Measurements from ENCODE around the gene BHLHE23.

The BHLHE23 gene

DNA sequence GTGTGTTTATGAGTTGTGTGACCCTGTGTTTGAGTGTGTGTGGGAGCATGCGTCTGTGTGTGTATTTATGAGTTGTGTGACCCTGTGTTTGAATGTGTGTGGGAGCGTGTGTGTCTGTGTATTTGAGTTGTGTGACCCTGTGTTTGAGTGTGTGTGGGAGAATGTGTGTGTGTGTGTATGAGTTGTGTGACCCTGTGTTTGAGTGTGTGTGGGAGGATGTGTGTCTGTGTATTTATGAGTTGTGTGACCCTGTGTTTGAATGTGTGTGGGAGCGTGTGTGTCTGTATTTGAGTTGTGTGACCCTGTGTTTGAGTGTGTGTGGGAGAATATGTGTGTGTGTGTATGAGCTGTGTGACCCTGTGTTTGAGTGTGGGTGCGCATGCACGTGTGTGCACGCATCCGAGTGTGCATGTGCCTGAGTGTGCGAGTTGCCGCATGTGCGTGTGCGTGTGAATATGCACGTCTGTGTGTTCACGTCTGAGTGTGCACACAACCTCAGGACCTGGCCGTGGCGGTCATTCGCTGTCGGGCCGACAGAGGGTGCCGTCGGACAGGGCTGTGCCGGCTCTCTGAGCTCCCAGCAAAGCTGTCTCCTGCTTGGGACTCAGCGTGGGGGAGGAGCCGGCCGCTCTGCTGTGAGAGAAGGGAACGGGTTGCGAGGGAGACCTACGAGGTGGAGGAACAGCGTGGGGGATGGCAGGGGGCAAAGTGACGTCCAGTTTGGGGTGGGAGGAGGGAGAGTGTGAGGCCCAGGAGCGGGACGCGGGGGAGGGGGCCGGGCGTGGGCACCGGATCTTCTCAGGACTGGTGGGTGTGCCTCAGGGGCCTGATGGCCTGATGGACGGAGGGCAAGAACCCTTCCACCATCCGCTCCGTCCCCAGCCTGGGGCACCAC is 34.6 kb downstream of the BHLHE23 start:
- in situ Hi-C loops (cut with MboI; ENCODE audit: low pct_unique_long_range_greater_than_20kb, low sequenced_read_pairs, unreplicated experiment) = no loop called here
- TF ChIP-seq, protein P1, sequence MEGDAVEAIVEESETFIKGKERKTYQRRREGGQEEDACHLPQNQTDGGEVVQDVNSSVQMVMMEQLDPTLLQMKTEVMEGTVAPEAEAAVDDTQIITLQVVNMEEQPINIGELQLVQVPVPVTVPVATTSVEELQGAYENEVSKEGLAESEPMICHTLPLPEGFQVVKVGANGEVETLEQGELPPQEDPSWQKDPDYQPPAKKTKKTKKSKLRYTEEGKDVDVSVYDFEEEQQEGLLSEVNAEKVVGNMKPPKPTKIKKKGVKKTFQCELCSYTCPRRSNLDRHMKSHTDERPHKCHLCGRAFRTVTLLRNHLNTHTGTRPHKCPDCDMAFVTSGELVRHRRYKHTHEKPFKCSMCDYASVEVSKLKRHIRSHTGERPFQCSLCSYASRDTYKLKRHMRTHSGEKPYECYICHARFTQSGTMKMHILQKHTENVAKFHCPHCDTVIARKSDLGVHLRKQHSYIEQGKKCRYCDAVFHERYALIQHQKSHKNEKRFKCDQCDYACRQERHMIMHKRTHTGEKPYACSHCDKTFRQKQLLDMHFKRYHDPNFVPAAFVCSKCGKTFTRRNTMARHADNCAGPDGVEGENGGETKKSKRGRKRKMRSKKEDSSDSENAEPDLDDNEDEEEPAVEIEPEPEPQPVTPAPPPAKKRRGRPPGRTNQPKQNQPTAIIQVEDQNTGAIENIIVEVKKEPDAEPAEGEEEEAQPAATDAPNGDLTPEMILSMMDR (IDR thresholded peaks at IDR 0.05; ENCODE audit: extremely low read depth, insufficient read depth, missing control alignments) = peak; percentile 98
- DNase-seq (ENCODE audit: low spot score) = peak; percentile 96

DNA sequence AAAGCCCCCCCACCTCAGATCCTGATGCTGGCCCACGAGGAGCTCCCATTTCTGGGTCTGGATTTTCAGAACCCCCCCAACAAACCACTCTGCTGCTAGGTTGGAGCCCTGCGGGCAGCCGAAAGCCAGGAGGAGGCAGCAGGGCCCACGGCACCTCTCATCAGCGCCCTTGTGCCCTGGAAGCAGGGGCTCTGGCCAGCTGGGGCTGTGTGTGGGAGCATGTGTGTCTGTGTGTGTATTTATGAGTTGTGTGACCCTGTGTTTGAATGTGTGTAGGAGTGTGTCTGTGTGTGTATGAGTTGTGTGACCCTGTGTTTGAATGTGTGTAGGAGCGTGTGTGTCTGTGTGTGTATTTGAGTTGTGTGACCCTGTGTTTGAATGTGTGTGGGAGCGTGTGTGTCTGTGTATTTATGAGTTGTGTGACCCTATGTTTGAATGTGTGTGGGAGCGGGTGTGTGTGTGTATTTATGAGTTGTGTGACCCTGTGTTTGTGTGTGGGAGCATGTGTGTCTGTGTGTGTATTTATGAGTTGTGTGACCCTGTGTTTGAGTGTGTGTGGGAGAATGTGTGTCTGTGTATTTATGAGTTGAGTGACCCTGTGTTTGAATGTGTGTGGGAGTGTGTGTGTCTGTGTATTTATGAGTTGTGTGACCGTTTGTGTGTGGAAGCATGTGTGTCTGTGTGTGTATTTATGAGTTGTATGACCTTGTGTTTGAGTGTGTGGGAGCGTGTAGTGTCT is 35.4 kb downstream of the BHLHE23 start:
- no peak for DNase-seq (ENCODE audit: low spot score)
- in situ Hi-C loops (cut with MboI; ENCODE audit: low pct_unique_long_range_greater_than_20kb, low sequenced_read_pairs, unreplicated experiment) = no loop called here
- TF ChIP-seq, protein P1 (IDR thresholded peaks at IDR 0.05; ENCODE audit: extremely low read depth, insufficient read depth, missing control alignments) = no peak

DNA sequence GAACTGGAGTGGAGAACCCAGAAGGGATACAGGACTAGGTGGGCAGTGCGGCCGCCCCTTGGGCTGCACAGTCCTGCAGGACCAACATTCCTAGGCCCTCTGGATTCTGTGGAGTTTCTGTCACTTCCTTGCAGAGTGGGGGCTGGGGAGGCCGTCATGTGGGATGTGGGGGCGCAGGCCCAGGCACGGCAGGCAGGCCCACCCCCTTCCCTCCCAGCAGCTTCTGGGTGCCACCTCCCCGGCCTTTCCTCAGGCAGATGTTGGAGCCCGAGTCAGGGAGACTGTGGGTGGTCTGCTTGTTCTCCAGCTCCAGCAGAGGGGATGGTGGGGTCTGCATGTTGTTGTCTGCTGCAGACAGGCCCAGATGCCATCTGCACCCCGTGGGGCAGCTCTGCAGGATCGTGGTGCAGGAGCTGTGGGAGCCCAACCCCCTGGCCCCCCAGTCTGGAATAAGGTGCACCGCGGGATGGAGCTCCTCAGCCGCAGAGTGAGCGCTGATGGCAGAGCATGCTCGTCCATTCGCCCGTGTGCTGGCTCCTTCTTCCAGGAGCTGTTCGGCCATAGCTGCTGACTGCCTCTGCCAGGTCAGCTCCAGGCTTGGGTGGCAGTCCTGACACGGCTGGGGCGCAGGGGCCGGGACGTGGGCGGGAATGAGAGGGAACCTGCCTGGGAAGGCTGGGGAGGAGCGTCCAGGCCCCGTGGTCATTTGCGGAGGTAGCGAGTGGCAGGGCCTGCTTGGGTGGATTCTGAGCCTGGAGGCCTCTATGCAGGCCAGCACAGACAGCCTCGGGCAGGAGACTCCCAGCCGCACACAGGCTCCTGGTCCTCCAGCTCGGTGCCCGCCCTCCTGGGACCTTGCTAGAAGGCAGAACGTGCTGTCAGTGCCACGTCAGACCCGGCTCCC is 36.2 kb downstream of the BHLHE23 start:
- TF ChIP-seq, protein P1 (IDR thresholded peaks at IDR 0.05; ENCODE audit: extremely low read depth, insufficient read depth, missing control alignments) = no peak
- in situ Hi-C loops (cut with MboI; ENCODE audit: low pct_unique_long_range_greater_than_20kb, low sequenced_read_pairs, unreplicated experiment) = no loop called here
- no peak for DNase-seq (ENCODE audit: low spot score)

DNA sequence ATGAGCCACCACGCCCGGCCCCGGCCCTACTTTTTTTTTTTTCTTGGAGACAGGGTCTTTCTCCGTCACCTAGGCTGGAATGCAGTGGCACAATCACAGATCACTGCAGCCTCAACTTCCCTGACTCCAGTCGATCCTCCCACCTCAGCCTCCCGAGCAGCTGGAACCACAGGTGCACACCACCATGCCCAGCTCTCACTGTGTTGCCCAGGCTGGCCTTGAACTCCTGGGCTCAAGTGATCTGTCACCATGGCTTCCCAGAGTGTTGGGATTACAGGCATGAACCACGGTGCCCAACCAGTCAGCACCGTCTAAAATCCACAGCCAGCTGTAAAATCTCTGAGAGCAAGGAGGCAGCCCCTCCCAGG is 36.8 kb downstream of the BHLHE23 start:
- TF ChIP-seq, protein P1 (IDR thresholded peaks at IDR 0.05; ENCODE audit: extremely low read depth, insufficient read depth, missing control alignments) = no peak
- in situ Hi-C loops (cut with MboI; ENCODE audit: low pct_unique_long_range_greater_than_20kb, low sequenced_read_pairs, unreplicated experiment) = no loop called here
- no peak for DNase-seq (ENCODE audit: low spot score)

DNA sequence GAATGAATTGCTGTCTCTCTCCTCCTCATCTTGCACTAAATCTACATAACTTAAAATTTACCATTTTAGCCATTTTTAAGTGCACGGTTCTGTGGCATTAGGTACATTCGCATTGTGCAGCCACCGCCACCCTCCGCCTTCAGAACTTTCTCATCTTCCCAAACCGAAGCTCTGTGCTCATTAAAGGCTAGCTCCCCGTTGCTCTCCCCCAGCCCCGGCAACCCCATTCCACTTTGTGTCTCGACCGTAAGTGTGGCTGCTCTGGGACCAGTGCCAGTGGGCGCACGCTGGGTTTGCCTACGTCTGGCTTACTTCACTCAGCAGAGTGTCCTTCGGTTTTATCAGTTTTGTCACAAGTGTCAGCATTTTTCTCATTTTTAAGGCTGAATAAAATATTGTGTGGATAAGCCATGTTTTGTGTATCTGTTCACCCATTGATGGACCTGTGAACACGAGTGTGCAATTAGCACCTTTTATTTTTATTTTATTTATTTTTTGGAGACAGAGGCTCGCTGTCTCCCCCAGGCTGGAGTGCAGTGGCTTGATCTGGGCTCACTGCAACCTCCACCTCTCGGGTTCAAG is 37.5 kb downstream of the BHLHE23 start:
- TF ChIP-seq, protein P1 (IDR thresholded peaks at IDR 0.05; ENCODE audit: extremely low read depth, insufficient read depth, missing control alignments) = no peak
- DNase-seq (ENCODE audit: low spot score) = no peak
- in situ Hi-C loops (cut with MboI; ENCODE audit: low pct_unique_long_range_greater_than_20kb, low sequenced_read_pairs, unreplicated experiment) = no loop called here
